ENCODE measurements around the gene MMP24.
"Not testable (repeated sequence)": the region's sequence is repeated elsewhere in the genome, so short reads cannot be mapped to it uniquely, and the experiment has no call there.

Gene MMP24

GRCh38 chr20:35226126-35226883, at the start of gene MMP24:
Gene MMP24, plus strand, starts transcription at chr20:35226690. Its CDS starts 49 bp downstream, at chr20:35226739.
- TF ChIP-seq, protein P1, sequence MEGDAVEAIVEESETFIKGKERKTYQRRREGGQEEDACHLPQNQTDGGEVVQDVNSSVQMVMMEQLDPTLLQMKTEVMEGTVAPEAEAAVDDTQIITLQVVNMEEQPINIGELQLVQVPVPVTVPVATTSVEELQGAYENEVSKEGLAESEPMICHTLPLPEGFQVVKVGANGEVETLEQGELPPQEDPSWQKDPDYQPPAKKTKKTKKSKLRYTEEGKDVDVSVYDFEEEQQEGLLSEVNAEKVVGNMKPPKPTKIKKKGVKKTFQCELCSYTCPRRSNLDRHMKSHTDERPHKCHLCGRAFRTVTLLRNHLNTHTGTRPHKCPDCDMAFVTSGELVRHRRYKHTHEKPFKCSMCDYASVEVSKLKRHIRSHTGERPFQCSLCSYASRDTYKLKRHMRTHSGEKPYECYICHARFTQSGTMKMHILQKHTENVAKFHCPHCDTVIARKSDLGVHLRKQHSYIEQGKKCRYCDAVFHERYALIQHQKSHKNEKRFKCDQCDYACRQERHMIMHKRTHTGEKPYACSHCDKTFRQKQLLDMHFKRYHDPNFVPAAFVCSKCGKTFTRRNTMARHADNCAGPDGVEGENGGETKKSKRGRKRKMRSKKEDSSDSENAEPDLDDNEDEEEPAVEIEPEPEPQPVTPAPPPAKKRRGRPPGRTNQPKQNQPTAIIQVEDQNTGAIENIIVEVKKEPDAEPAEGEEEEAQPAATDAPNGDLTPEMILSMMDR (IDR thresholded peaks at IDR 0.05; ENCODE audit: low read depth, low read length, missing control alignments): no peak
- no peak within 1 kb of the TSS; the same call in 1 of the 2 replicates for H3K4me3 ChIP-seq (replicated peaks; ENCODE audit: low read depth, low read length)
- no peak for DNase-seq (ENCODE audit: extremely low read depth, low read depth)

DNA sequence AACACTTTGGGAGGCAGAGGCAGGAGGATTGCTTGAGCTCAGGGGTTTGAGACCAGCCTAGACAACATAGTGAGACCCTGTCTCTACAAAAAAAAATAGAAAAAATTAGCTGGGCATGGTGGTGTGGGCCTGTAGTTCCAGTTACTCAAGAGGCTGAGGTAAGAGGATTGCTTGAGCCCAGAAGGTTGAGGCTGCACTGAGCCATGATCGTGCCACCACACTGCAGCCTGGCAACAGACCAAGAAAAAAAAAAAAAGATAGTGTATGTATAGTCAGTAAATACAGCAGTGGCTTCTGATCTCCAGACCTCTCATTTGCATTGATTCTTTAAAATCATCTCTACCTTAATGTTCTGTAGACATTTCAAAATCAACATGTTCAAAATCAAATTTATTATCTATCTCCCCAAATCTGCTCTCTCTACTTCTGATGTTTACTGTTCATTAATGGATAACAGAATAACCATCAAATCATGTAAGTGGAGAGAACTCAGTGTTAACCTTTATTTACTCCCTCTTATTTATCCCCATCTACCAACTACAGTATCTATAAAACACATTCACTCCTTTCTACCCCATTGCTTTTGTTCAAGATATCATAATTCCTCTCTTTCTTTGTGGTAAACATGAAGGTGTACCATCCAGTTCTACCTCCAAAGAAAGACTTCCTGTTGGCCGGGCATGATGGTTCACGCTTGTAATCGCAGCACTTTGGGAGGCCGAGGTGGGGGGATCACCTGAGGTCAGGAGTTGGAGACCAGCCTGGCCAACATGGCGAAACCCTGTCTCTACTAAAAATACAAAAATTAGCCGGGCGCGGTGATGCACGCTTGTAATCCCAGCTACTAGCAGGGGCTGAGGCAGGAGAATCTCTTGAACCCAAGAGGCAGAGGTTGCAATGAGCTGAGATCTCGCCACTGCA, 46.9 kb upstream of the MMP24 start:
- no peak for DNase-seq (ENCODE audit: extremely low read depth, low read depth)
- H3K4me3 ChIP-seq (replicated peaks; ENCODE audit: low read depth, low read length): no peak overlapping the region
- TF ChIP-seq, protein P1 (IDR thresholded peaks at IDR 0.05; ENCODE audit: low read depth, low read length, missing control alignments): no peak

DNA sequence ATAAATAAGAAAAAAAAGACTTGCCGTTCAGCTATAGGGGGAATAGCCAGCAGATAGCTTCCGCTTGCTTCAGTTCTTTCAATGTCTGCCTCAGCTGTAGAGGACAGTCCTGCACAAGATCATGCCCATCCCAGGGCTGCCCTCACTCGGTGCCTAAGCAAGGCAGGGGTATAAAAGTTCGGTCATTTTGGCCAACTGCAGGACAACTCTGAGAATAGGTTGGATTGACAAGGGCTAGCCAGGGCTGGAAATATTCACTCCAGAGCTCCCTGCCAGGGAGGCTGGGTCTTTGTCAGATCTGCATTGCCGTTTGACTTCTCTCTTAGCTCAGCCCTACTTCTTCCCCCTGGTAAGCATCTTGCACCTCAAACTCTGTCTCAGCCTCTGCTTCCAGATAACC, 46.2 kb upstream of the MMP24 start:
- DNase-seq (ENCODE audit: extremely low read depth, low read depth): no peak
- H3K4me3 ChIP-seq (replicated peaks; ENCODE audit: low read depth, low read length): no peak overlapping the region
- TF ChIP-seq, protein P1 (IDR thresholded peaks at IDR 0.05; ENCODE audit: low read depth, low read length, missing control alignments): no peak

DNA sequence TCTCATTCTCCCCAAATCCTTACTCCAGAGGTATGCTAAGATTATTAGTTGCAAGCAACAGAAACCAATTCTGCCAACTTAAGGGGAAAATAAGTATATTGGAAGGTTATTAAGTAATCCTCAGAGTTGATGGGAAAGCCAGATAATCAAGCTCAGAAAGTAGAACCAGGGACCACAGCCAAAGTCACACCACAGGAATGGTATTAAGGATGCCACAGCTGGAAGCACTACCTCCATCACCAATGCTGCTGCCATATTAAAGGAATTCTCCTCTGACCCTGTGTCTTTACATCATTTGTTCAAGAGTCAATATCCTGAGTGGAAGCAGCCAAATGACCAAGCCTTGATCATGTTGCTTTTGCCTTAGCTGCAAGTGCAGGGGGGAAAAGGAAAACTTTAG, 44.8 kb upstream of the MMP24 start:
- DNase-seq (ENCODE audit: extremely low read depth, low read depth): no peak
- TF ChIP-seq, protein P1 (IDR thresholded peaks at IDR 0.05; ENCODE audit: low read depth, low read length, missing control alignments): no peak

DNA sequence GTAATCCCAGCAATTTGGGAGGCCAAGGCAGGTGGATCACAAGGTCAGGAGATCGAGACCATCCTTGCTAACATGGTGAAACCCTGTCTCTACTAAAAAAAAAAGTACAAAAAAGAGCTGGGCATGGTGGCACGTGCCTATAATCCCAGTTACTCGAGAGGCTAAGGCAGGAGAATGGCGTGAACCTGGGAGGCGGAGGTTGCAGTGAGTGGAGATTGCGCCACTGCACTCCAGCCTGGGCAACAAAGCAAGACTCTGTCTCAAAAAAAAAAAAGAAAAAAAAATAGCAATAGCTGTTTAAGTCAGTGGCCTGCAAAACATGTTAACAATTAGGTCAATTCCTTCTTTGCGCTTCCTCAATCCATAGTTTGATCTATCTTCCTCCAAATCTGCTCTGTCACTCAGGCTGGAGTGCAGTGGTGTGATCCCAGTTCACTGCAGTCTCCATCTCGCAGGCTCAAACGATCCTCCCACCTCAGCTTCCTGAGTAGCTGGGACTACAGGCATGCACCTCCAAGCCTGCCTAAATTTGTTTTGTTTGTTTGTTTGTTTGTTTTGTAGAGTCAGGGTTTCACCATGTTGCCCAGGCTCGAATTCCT, 39.7 kb upstream of the MMP24 start:
- H3K4me3 ChIP-seq (replicated peaks; ENCODE audit: low read depth, low read length): not testable (repeated sequence)

More for the DNA sequence above, 44.8 kb upstream of the MMP24 start:
- H3K4me3 ChIP-seq (replicated peaks; ENCODE audit: low read depth, low read length): no peak overlapping the region

GRCh38 chr20:35187584-35188190, 38.8 kb upstream of the MMP24 start:
- DNase-seq (ENCODE audit: extremely low read depth, low read depth): no peak
- TF ChIP-seq, protein P1 (IDR thresholded peaks at IDR 0.05; ENCODE audit: low read depth, low read length, missing control alignments): no peak
- H3K4me3 ChIP-seq (replicated peaks; ENCODE audit: low read depth, low read length): no peak overlapping the region

More for the DNA sequence above, 39.7 kb upstream of the MMP24 start:
- DNase-seq (ENCODE audit: extremely low read depth, low read depth): not testable (repeated sequence)

GRCh38 chr20:35189223-35189622, 37.3 kb upstream of the MMP24 start:
- not testable (repeated sequence) for H3K4me3 ChIP-seq (replicated peaks; ENCODE audit: low read depth, low read length); DNase-seq (ENCODE audit: extremely low read depth, low read depth)

Data from HFF-Myc (cell line).